Measurements from ENCODE around the gene IFNA13. TPM values are rescaled to one million over a fixed set of nuclear protein-coding genes. Genes with fewer than 3 reads are reported as not detected.

Gene IFNA13
- polyA plus RNA-seq, 1 donor (not counting 4 experiments of a cell fraction or from before 2014, with no cell fraction given) = not detected

DNA sequence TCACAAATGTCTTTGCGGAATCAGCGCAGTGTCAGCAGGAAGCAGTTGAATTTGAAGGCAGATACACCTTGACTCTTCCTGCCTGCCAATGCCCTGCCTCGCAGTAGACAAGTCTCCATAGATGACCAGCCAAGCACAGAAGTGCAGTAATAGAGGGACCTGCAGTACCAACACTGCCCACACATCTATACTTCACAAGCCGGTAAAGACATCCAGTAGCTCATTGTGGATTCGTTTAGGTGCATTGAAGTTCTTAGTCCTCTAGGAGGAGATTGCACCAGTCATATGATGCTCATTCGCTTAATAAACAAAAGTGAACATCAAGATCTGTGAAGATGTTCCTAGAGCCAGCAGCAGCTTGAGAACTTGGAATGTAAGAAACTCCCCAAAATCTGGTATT, 24.4 kb upstream of the IFNA13 start:
- peaks cover 56% of the 10 kb centered on the region for H3K27me3 ChIP-seq (ENCODE audit: control insufficient read depth, extremely low read depth, insufficient read depth, low read length)
- FAIRE-seq = no peak

DNA sequence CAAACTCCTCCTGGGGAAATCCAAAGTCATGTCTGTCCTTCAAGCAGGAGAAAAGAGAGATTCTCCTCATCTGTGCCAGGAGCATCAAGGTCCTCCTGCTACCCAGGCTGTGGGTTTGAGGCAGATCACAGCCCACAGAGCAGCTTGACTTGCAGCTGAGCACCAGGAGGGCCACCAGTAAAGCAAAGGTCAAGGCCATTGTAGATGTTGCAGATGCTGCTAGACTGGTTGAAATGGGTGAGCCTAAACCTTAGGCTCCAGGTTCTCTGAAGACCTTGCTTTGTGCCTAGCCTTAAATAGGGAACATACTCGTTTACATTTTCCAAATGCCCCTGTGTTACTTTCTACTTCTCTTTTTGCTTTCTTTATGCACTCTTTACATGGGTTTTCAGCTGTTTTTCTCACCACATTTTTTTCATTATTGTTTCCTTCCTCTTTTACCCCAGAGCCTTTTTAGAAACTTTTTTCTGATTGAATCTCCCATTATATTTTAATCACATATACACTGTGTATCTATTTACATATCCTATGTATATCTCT, 17.3 kb upstream of the IFNA13 start, which contains the start of gene IFNA2:
IFNA2 (minus strand) TSS at position 268 of the 540 bp plus-strand sequence; CDS start at position 199, 69 bp downstream.
- FAIRE-seq = peak; percentile 34
- H4K20me1 ChIP-seq (ENCODE audit: control insufficient read depth, extremely low read depth, insufficient read depth, low read length) = no peaks in the 10 kb centered on the region
- no peak for DNase-seq (ENCODE audit: low read depth, low spot score)
- peaks cover 40% of the 10 kb centered on the region for H3K27me3 ChIP-seq (ENCODE audit: control insufficient read depth, extremely low read depth, insufficient read depth, low read length)
- no peak within 1 kb of the TSS for H3K4me2 ChIP-seq (ENCODE audit: control insufficient read depth, extremely low read depth, insufficient read depth, low read depth, low read length)
- H3K9me3 ChIP-seq (ENCODE audit: control insufficient read depth, low read depth, low read length) = no peaks in the 10 kb centered on the region
- H3K9ac ChIP-seq (ENCODE audit: control insufficient read depth, extremely low read depth, insufficient read depth, low read length) = no peak within 1 kb of the TSS
- H3K36me3 ChIP-seq (ENCODE audit: control insufficient read depth in 2 of 2, extremely low read depth in 1 of 2, insufficient read depth in 2 of 2, low read length in 2 of 2) = no peaks in the 10 kb centered on the region
- no peak within 1 kb of the TSS for H2AFZ ChIP-seq (ENCODE audit: control insufficient read depth, low read length)
- H3K4me3 ChIP-seq (ENCODE audit: control insufficient read depth in 2 of 3, extremely low read depth in 1 of 3, insufficient read depth in 2 of 3, low read depth in 1 of 3, low read length in 3 of 3) = no peak within 1 kb of the TSS
- no peak within 1 kb of the TSS for H3K27ac ChIP-seq (ENCODE audit: control insufficient read depth, insufficient read depth, low read length)
- H3K4me1 ChIP-seq (ENCODE audit: control insufficient read depth, extremely low read depth, insufficient read depth, low read length) = no peaks in the 10 kb centered on the region
- no peaks in the 10 kb centered on the region for H3K9me1 ChIP-seq (ENCODE audit: control insufficient read depth, extremely low read depth, insufficient read depth, low read length)
- no peaks in the 10 kb centered on the region for H3K79me2 ChIP-seq (ENCODE audit: control insufficient read depth, insufficient read depth, low read length)
- TF ChIP-seq EZH2 (IDR thresholded peaks at IDR 0.05; ENCODE audit: low read length) = no peak
- TF ChIP-seq, protein P1, sequence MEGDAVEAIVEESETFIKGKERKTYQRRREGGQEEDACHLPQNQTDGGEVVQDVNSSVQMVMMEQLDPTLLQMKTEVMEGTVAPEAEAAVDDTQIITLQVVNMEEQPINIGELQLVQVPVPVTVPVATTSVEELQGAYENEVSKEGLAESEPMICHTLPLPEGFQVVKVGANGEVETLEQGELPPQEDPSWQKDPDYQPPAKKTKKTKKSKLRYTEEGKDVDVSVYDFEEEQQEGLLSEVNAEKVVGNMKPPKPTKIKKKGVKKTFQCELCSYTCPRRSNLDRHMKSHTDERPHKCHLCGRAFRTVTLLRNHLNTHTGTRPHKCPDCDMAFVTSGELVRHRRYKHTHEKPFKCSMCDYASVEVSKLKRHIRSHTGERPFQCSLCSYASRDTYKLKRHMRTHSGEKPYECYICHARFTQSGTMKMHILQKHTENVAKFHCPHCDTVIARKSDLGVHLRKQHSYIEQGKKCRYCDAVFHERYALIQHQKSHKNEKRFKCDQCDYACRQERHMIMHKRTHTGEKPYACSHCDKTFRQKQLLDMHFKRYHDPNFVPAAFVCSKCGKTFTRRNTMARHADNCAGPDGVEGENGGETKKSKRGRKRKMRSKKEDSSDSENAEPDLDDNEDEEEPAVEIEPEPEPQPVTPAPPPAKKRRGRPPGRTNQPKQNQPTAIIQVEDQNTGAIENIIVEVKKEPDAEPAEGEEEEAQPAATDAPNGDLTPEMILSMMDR (optimal IDR thresholded peaks at IDR 0.05 in 1 of 3, IDR thresholded peaks at IDR 0.05 in 1 of 3, conservative IDR thresholded peaks at IDR 0.05 in 1 of 3; ENCODE audit: extremely low read depth in 1 of 3, insufficient read depth in 2 of 3, low read length in 3 of 3) = no peak
- dilution Hi-C loops (cut with MboI; ENCODE audit: extremely low pct_ligation_motif_present, low sequenced_read_pairs) = no loop called here

More for the DNA sequence above, 24.4 kb upstream of the IFNA13 start:
- Histone ChIP-seq H3K9me3 (ENCODE audit: control insufficient read depth, low read depth, low read length) (no peaks in the 10 kb centered on the region), H3K9me1 (ENCODE audit: control insufficient read depth, extremely low read depth, insufficient read depth, low read length) (no peaks in the 10 kb centered on the region), H3K36me3 (ENCODE audit: control insufficient read depth in 2 of 2, extremely low read depth in 1 of 2, insufficient read depth in 2 of 2, low read length in 2 of 2) (no peaks in the 10 kb centered on the region), H4K20me1 (ENCODE audit: control insufficient read depth, extremely low read depth, insufficient read depth, low read length) (no peaks in the 10 kb centered on the region), H3K4me3 (ENCODE audit: control insufficient read depth in 2 of 3, extremely low read depth in 1 of 3, insufficient read depth in 2 of 3, low read depth in 1 of 3, low read length in 3 of 3) (no peak overlapping the region), H3K27ac (ENCODE audit: control insufficient read depth, insufficient read depth, low read length) (no peak overlapping the region), H2AFZ (ENCODE audit: control insufficient read depth, low read length) (no peak overlapping the region), H3K79me2 (ENCODE audit: control insufficient read depth, insufficient read depth, low read length) (no peaks in the 10 kb centered on the region), H3K4me1 (ENCODE audit: control insufficient read depth, extremely low read depth, insufficient read depth, low read length) (no peaks in the 10 kb centered on the region), H3K4me2 (ENCODE audit: control insufficient read depth, extremely low read depth, insufficient read depth, low read depth, low read length) (no peak overlapping the region), H3K9ac (ENCODE audit: control insufficient read depth, extremely low read depth, insufficient read depth, low read length) (no peak overlapping the region)
- no peak for TF ChIP-seq EZH2 (IDR thresholded peaks at IDR 0.05; ENCODE audit: low read length)
- TF ChIP-seq, protein P1 (optimal IDR thresholded peaks at IDR 0.05 in 1 of 3, IDR thresholded peaks at IDR 0.05 in 1 of 3, conservative IDR thresholded peaks at IDR 0.05 in 1 of 3; ENCODE audit: extremely low read depth in 1 of 3, insufficient read depth in 2 of 3, low read length in 3 of 3) = peak in 2 of 3 experiments; percentile 24 to 49
- dilution Hi-C loops (cut with MboI; ENCODE audit: extremely low pct_ligation_motif_present, low sequenced_read_pairs) = no loop called here
- DNase-seq (ENCODE audit: low read depth, low spot score) = no peak

Data from keratinocyte (primary cell).